Thyroid gland (tissue), 4 donors: Measurements from ENCODE around the gene SLC1A5. TPM values are rescaled to one million over a fixed set of nuclear protein-coding genes. Genes with fewer than 3 reads are reported as not detected.

Experiments used
- DNase-seq, 2 donors: peaks; one replicate each; pipeline ENCODE4 v3.0.0-alpha.2; 2019
- H3K27ac ChIP-seq, 3 donors: fragments of 200-600 bp; sonication (generic); 1 replicate in 2 of 3; 2 replicates in 1 of 3; pipeline ENCODE4 v1.5.1; 2016 to 2019; ENCODE audit warnings: mild to moderate bottlenecking in 1 of 3, moderate library complexity in 1 of 3
- H3K27me3 ChIP-seq: fragments of 200-600 bp; sonication (generic); one replicate; pipeline ENCODE4 v1.5.1; 2019
- H3K36me3 ChIP-seq, 2 donors: fragments of 200-600 bp; sonication (generic); one replicate each; pipeline ENCODE4 v1.5.1; 2016 to 2019
- H3K4me1 ChIP-seq, 2 donors: fragments of 200-600 bp; sonication (generic); one replicate each; pipeline ENCODE4 v1.5.1; 2017 to 2019
- H3K4me3 ChIP-seq, 3 donors: fragments of 200-600 bp; sonication (generic); replicated peaks in 1 of 3; 1 replicate in 2 of 3; 2 replicates in 1 of 3; pipeline ENCODE4 v1.5.1; 2016; ENCODE audit warnings: mild to moderate bottlenecking in 1 of 3
- H3K9me3 ChIP-seq: fragments of 200-600 bp; sonication (generic); one replicate; pipeline ENCODE4 v1.5.1; 2017
- CTCF ChIP-seq, 6 experiments: fragments of 200-600 bp in 3 of 6; fragments of 450-650 bp in 3 of 6; sonication (generic) in 3 of 6; IDR thresholded peaks; one replicate each; pipeline ENCODE4 v1.5.1; 2016 to 2019; ENCODE audit warnings: antibody characterized with exemption in 6 of 6, mild to moderate bottlenecking in 2 of 6, inconsistent platforms in 1 of 6, moderate library complexity in 1 of 6
- POLR2A ChIP-seq, 2 donors: fragments of 450-650 bp; IDR thresholded peaks; one replicate each; pipeline ENCODE4 v1.6.1; 2017; ENCODE audit warnings: antibody characterized with exemption in 2 of 2, mild to moderate bottlenecking in 2 of 2, moderate library complexity in 1 of 2
- WGBS, 2 donors: methylation state at CpG; one replicate each; pipeline ENCODE4 v1.1.5; 2017; 5-methylcytosine and 5-hydroxymethylcytosine counted together
- intact Hi-C: fragments of 100-400 bp; cut with DNase I; formaldehyde crosslinking; loops from one replicate; pipeline ENCODE4 v1.15.1; 2023
- total RNA-seq, 4 donors: library from RNA; depleted of rRNA; stranded (reverse); fragments of >200 nt; gene quantifications; one replicate each; pipeline ENCODE4 v1.2.3, GENCODE V29; 2016

The SLC1A5 gene
- total RNA-seq, 4 donors from 2014 or later: 9.3 to 18.5 (median 11.8) TPM

GRCh38 chr19:46728208-46728607 is 60.2 kb downstream of the SLC1A5 start:
- peaks cover 68 to 75% of the 10 kb centered on the region in 2 donors for H3K36me3 ChIP-seq
- intact Hi-C loops: no loop called here
- H3K27me3 ChIP-seq: no peaks in the 10 kb centered on the region
- H3K27ac ChIP-seq: peak overlapping the region in 2 of 3 donors; percentile 9 to 35
- WGBS, 2 donors: 75 to 85% methylated on average over 11 to 14 of the region's 14 CpGs
- H3K4me1 ChIP-seq: no peaks in the 10 kb centered on the region
- H3K4me3 ChIP-seq: no peak overlapping the region
- no peaks in the 10 kb centered on the region for H3K9me3 ChIP-seq
- DNase-seq: no peak
- no peak for TF ChIP-seq POLR2A (IDR thresholded peaks at IDR 0.05)
- TF ChIP-seq CTCF (IDR thresholded peaks at IDR 0.05): no peak

DNA sequence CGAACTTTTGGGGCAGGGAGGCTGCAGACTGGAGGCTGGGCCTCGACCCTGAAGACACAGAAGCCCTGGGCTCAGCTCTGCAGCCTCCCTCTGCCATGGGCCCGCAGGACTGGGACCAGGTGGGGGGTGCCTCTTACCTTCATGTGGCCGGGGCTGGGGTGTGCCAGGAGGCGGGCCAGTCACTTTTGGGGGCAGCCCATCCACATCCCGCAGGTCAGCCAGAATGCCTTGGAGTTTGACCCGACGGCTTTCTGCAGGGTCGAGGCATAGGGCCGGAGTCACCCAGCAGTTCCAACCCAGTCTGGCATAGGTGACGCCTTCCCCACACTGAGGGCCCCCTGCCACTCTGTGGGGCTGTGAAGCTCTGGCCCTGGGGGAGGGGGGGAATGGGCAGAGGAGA is 60.6 kb downstream of the SLC1A5 start:
- 90 to 99% methylated on average over 4 to 11 of the region's 11 CpGs for WGBS, 2 donors
- DNase-seq: no peak
- H3K9me3 ChIP-seq: no peaks in the 10 kb centered on the region
- H3K27me3 ChIP-seq: no peaks in the 10 kb centered on the region
- TF ChIP-seq CTCF (IDR thresholded peaks at IDR 0.05) (no peak), POLR2A (IDR thresholded peaks at IDR 0.05) (no peak)
- H3K36me3 ChIP-seq: peaks cover 67 to 75% of the 10 kb centered on the region in 2 donors
- H3K4me1 ChIP-seq: no peaks in the 10 kb centered on the region
- intact Hi-C loops: no loop called here
- no peak overlapping the region for H3K4me3 ChIP-seq
- peak overlapping the region in 2 of 3 donors; percentile 9 to 35 for H3K27ac ChIP-seq

DNA sequence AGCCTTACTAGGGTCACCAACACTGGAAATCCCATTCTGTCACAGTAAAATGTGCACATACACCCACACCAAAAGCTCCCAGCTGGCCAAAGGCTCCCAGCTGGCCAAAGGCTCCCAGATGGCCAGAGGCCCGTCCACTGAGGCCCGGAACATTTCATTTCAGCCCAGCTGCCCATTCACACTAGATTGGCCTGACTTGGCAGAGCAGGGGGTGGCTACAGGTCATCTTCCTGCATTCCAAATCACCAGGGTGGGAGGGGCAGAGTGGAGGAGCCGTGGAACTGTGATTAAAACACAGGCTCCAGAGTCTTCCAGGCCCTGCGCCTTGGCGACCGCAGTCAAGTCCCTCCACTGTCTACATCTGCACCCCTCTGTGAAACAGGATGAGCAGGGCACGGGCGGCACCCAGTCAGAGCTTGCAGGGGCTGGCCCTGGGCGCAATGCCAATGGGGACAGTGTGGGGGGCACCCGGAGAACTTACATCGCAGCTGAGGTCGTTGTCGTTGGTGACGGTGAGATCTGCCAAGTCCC is 61.4 kb downstream of the SLC1A5 start:
- no peak overlapping the region for H3K27ac ChIP-seq
- H3K9me3 ChIP-seq: no peaks in the 10 kb centered on the region
- WGBS, 2 donors: 81 to 87% methylated on average over 11 to 13 of the region's 14 CpGs
- TF ChIP-seq POLR2A (IDR thresholded peaks at IDR 0.05) (no peak), CTCF (IDR thresholded peaks at IDR 0.05) (no peak)
- DNase-seq: no peak
- no peaks in the 10 kb centered on the region for H3K4me1 ChIP-seq
- H3K27me3 ChIP-seq: no peaks in the 10 kb centered on the region
- peaks cover 67 to 77% of the 10 kb centered on the region in 2 donors for H3K36me3 ChIP-seq
- no peak overlapping the region for H3K4me3 ChIP-seq
- intact Hi-C loops: no loop called here

DNA sequence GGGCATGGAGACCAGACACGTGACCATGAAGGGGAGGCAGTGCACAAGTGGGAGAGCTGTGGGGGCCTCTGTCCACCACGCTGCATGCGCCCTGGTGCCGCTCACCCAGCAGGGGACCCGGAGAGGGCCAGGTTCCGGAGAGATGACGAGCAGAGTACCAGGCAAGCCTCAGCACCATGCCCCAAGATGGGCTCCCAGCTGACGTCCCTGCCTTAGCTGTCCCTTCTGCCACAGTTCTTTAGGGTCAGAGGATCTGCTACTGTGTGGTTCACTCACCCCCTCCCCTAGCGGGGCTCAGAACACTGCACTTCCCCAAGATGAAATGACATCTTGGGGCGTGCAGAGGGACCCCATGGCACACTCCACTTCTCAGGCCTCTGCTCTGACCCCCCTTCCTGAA is 61.8 kb downstream of the SLC1A5 start:
- Histone ChIP-seq H3K36me3 (peaks cover 71 to 82% of the 10 kb centered on the region in 2 donors), H3K27me3 (no peaks in the 10 kb centered on the region), H3K4me1 (no peaks in the 10 kb centered on the region), H3K27ac (no peak overlapping the region), H3K4me3 (no peak overlapping the region), H3K9me3 (no peaks in the 10 kb centered on the region)
- intact Hi-C loops: no loop called here
- TF ChIP-seq CTCF (IDR thresholded peaks at IDR 0.05) (no peak), POLR2A (IDR thresholded peaks at IDR 0.05) (no peak)
- no peak for DNase-seq
- 83 to 93% methylated on average over 10 of the region's 10 CpGs for WGBS, 2 donors

GRCh38 chr19:46725859-46726393 is 62.5 kb downstream of the SLC1A5 start:
- H3K4me3 ChIP-seq: no peak overlapping the region
- intact Hi-C loops: no loop called here
- no peaks in the 10 kb centered on the region for H3K4me1 ChIP-seq
- TF ChIP-seq POLR2A (IDR thresholded peaks at IDR 0.05) (no peak), CTCF (IDR thresholded peaks at IDR 0.05) (no peak)
- no peaks in the 10 kb centered on the region for H3K27me3 ChIP-seq
- no peak overlapping the region for H3K27ac ChIP-seq
- WGBS, 2 donors: 78 to 92% methylated on average over 9 of the region's 9 CpGs
- H3K9me3 ChIP-seq: no peaks in the 10 kb centered on the region
- no peak for DNase-seq
- H3K36me3 ChIP-seq: peaks cover 75 to 83% of the 10 kb centered on the region in 2 donors
